Right lobe of liver (tissue), 6 donors: ENCODE measurements around the gene TMIGD1. TPM values are rescaled to one million over a fixed set of nuclear protein-coding genes. Genes with fewer than 3 reads are reported as not detected.

ENCODE experiments used
- ATAC-seq, 4 donors: fragments of 200-7000 bp; cut with Tn5 transposase; one replicate each; pipeline ENCODE4 v1.9.1; 2020; ENCODE audit warnings: mild to moderate bottlenecking in 4 of 4, moderate library complexity in 4 of 4
- DNase-seq, 3 donors: peaks; one replicate each; pipeline ENCODE4 v3.0.0-alpha.2; 2020
- H3K27ac ChIP-seq, 3 donors: fragments of 200-600 bp; one replicate each; pipeline ENCODE4 v1.8.0; 2022
- H3K27me3 ChIP-seq, 2 donors: fragments of 200-600 bp; one replicate each; pipeline ENCODE4 v1.8.0; 2022
- H3K36me3 ChIP-seq, 4 donors: fragments of 200-600 bp; sonication (generic) in 1 of 4; one replicate each; pipeline versions ENCODE4 v1.5.1 to v1.8.0; 2017 to 2022; ENCODE audit warnings: control low read depth in 1 of 4
- H3K4me1 ChIP-seq, 4 donors: fragments of 200-600 bp; sonication (generic) in 1 of 4; one replicate each; pipeline versions ENCODE4 v1.5.1 to v1.8.0; 2017 to 2022; ENCODE audit warnings: control low read depth in 1 of 4
- H3K4me3 ChIP-seq, 3 donors: fragments of 200-600 bp; one replicate each; pipeline ENCODE4 v1.8.0; 2022
- H3K9me3 ChIP-seq, 4 donors: fragments of 200-600 bp; sonication (generic) in 1 of 4; one replicate each; pipeline versions ENCODE4 v1.5.1 to v1.8.0; 2017 to 2022; ENCODE audit warnings: control low read depth in 1 of 4
- CTCF ChIP-seq, 4 donors: fragments of 200-600 bp in 3 of 4; fragments of 450-650 bp in 1 of 4; IDR thresholded peaks; one replicate each; pipeline versions ENCODE4 v1.5.1 to v1.8.0; 2016 to 2022; ENCODE audit warnings: antibody characterized with exemption in 4 of 4, mild to moderate bottlenecking in 2 of 4
- POLR2A ChIP-seq: fragments of 450-650 bp; IDR thresholded peaks from one replicate; pipeline ENCODE4 v1.6.1; 2017; ENCODE audit warnings: antibody characterized with exemption, mild to moderate bottlenecking
- WGBS: methylation state at CpG from one replicate; pipeline ENCODE4 v1.1.6; 2018; ENCODE audit warnings: low coverage, low lambda C conversion rate; ENCODE audit not compliant: insufficient coverage; ENCODE audit errors: missing lambda C conversion rate; 5-methylcytosine and 5-hydroxymethylcytosine counted together
- intact Hi-C, 2 donors: fragments of 100-400 bp; cut with DNase I; formaldehyde crosslinking; loops; one replicate each; pipeline versions ENCODE4 v1.11.2 to v1.14.1; 2022
- total RNA-seq, 6 experiments: library from RNA; depleted of rRNA in 2 of 6; stranded (reverse); fragments of >200 nt in 2 of 6; fragmentation: NEBNext Ultra II Directional in 3 of 6; extraction: Animal tissue kit (Norgen Biotek cat#: 25700) in 3 of 6; gene quantifications; one replicate each; pipeline versions ENCODE4 v1.1.0 to v1.2.4, GENCODE V29; 2016 to 2023
- donor health status: DM: no; HTN: yes; CAD: no.
- donor health status: DM: no; HTN: no; CAD: no.
- donor health status: DM: no; HTN: no; CAD: no.
- donor health status: DM: no; HTN: yes; CAD: no.
- donor health status: DM: no; HTN: yes; CAD: no.

Gene TMIGD1
- total RNA-seq, 6 experiments from 2014 or later: not detected

- Histone ChIP-seq H3K36me3 (no peaks in the 10 kb centered on the region), H3K4me1 (peaks cover 0 to under 1% (median 0%) of the 10 kb centered on the region in 4 donors), H3K9me3 (no peaks in the 10 kb centered on the region), H3K27me3 (peaks cover 0 to 5% of the 10 kb centered on the region in 2 donors), H3K4me3 (no peak overlapping the region), H3K27ac (no peak overlapping the region)
- WGBS: 18% methylated on average over 1 of the region's 1 CpG
- intact Hi-C loops: no loop called here
- no peak for TF ChIP-seq POLR2A
- TF ChIP-seq CTCF (IDR thresholded peaks at IDR 0.05): no peak
- ATAC-seq (no peak), DNase-seq (no peak)
Measured at GRCh38 chr17:30326809-30327208, 7.0 kb downstream of the TMIGD1 start.

GRCh38 chr17:30324723-30325122, 9.1 kb downstream of the TMIGD1 start:
- Histone ChIP-seq H3K27me3 (peaks cover 0 to 5% of the 10 kb centered on the region in 2 donors), H3K4me3 (no peak overlapping the region), H3K27ac (no peak overlapping the region), H3K36me3 (no peaks in the 10 kb centered on the region), H3K4me1 (no peaks in the 10 kb centered on the region), H3K9me3 (no peaks in the 10 kb centered on the region)
- TF ChIP-seq CTCF (IDR thresholded peaks at IDR 0.05): no peak
- no peak for TF ChIP-seq POLR2A
- intact Hi-C loops: no loop called here
- 41% methylated on average over 5 of the region's 7 CpGs for WGBS
- DNase-seq (no peak), ATAC-seq (no peak)

GRCh38 chr17:30323895-30324319, 9.9 kb downstream of the TMIGD1 start:
- intact Hi-C loops: no loop called here
- ATAC-seq: peak; percentile 11 to 47 (median 34)
- H3K4me3 ChIP-seq: no peak overlapping the region
- H3K36me3 ChIP-seq: no peaks in the 10 kb centered on the region
- no peaks in the 10 kb centered on the region for H3K4me1 ChIP-seq
- no peak for DNase-seq
- H3K27ac ChIP-seq: no peak overlapping the region
- no peak for TF ChIP-seq POLR2A
- no peak for TF ChIP-seq CTCF (IDR thresholded peaks at IDR 0.05)
- H3K27me3 ChIP-seq: peaks cover 0 to 5% of the 10 kb centered on the region in 2 donors
- no peaks in the 10 kb centered on the region for H3K9me3 ChIP-seq

- intact Hi-C loops: no loop called here
- WGBS: 49% methylated on average over 5 of the region's 5 CpGs
- DNase-seq (no peak), ATAC-seq (no peak)
- TF ChIP-seq CTCF (IDR thresholded peaks at IDR 0.05): no peak
- TF ChIP-seq POLR2A: no peak
- Histone ChIP-seq H3K36me3 (no peaks in the 10 kb centered on the region), H3K27ac (no peak overlapping the region), H3K27me3 (peaks cover 0 to 1% of the 10 kb centered on the region in 2 donors), H3K4me3 (no peak overlapping the region), H3K4me1 (no peaks in the 10 kb centered on the region), H3K9me3 (no peaks in the 10 kb centered on the region)
Measured at GRCh38 chr17:30323262-30323894, 10.5 kb downstream of the TMIGD1 start.
